K562 (cell line): ENCODE results near the gene MTG2. TPM values are rescaled to one million over a fixed set of nuclear protein-coding genes. Genes with fewer than 3 reads are reported as not detected.
A peak's percentile ranks its signal among the peaks of the same experiment; 100 is the strongest.

ENCODE experiments used
- BRCA1 ChIP-seq, 2 experiments: fragments of 450-650 bp in 1 of 2; sonication (generic) in 1 of 2; formaldehyde crosslinking in 1 of 2; IDR thresholded peaks; 2 replicates each; pipeline versions ENCODE4 v1.5.0 to v1.6.1; 2017 to 2020; ENCODE audit warnings: mild to moderate bottlenecking in 1 of 2, missing genetic modification reagents in 1 of 2
- BRF1 ChIP-seq: IDR thresholded peaks from 3 replicates; pipeline ENCODE4 v1.6.1; 2011; ENCODE audit warnings: borderline replicate concordance, mild to moderate bottlenecking; ENCODE audit not compliant: insufficient read length; ENCODE audit errors: extremely low read depth
- CTBP1 ChIP-seq: fragments of 450-650 bp; IDR thresholded peaks from 2 replicates; pipeline ENCODE4 v1.6.1; 2016; ENCODE audit warnings: borderline replicate concordance
- DACH1 ChIP-seq: fragments of 450-650 bp; IDR thresholded peaks from 2 replicates; pipeline ENCODE4 v1.6.1; 2018; ENCODE audit not compliant: partially characterized antibody
- ERF ChIP-seq: fragments of 450-650 bp; formaldehyde crosslinking; IDR thresholded peaks from 2 replicates; pipeline ENCODE4 v1.4.0; 2020; ENCODE audit warnings: mild to moderate bottlenecking, mixed read lengths
- GTF2A2 ChIP-seq: IDR thresholded peaks from 2 replicates; pipeline ENCODE4 v1.6.1; 2016; ENCODE audit warnings: mild to moderate bottlenecking, missing genetic modification characterization, missing compliant biosample characterization
- IRF2 ChIP-seq: sonication (generic); formaldehyde crosslinking; IDR thresholded peaks from 2 replicates; pipeline ENCODE4 v1.8.1; 2022; ENCODE audit warnings: mild to moderate bottlenecking, missing genetic modification reagents
- JUN ChIP-seq, 2 experiments: sonication (generic) in 1 of 2; formaldehyde crosslinking in 1 of 2; IDR thresholded peaks; 2 replicates each; pipeline versions ENCODE4 v1.6.1 to v1.8.0; 2012 to 2022; ENCODE audit warnings: borderline replicate concordance in 2 of 2, mild to moderate bottlenecking in 2 of 2, improper control_type of control experiment in 1 of 2, low read depth in 1 of 2, low read length in 1 of 2, missing genetic modification reagents in 1 of 2
- MTA3 ChIP-seq: fragments of 450-650 bp; formaldehyde crosslinking; IDR thresholded peaks from 2 replicates; pipeline ENCODE4 v1.6.1; 2017; ENCODE audit warnings: mild to moderate bottlenecking, borderline replicate concordance
- OTX1 ChIP-seq: fragments of 450-650 bp; formaldehyde crosslinking; IDR thresholded peaks from 2 replicates; pipeline ENCODE4 v1.4.0; 2022; ENCODE audit warnings: mild to moderate bottlenecking
- RUNX1 ChIP-seq: sonication (generic); IDR thresholded peaks from 2 replicates; pipeline ENCODE4 v1.6.1; 2016; ENCODE audit warnings: antibody characterized with exemption, low read depth
- SMARCC2 ChIP-seq: fragments of 450-650 bp; IDR thresholded peaks from 2 replicates; pipeline ENCODE4 v1.6.1; 2017; ENCODE audit warnings: antibody characterized with exemption, moderate library complexity, mild to moderate bottlenecking, low read depth
- SRSF3 ChIP-seq: fragments of 200-400 bp; formaldehyde crosslinking; IDR thresholded peaks from 2 replicates; pipeline ENCODE4 v1.6.1; 2016; ENCODE audit warnings: mild to moderate bottlenecking, low read length, moderate library complexity; ENCODE audit not compliant: insufficient read depth
- STAT5B ChIP-seq: fragments of 250-450 bp; sonication (Bioruptor Pico); IDR thresholded peaks from 2 replicates; pipeline ENCODE4 v1.8.0; 2021; ENCODE audit warnings: mild to moderate bottlenecking, inconsistent platforms
- polyA plus RNA-seq, 8 experiments: library from polyadenylated mRNA; depleted of rRNA in 4 of 8; stranded (reverse) in 5 of 8; unstranded in 3 of 8; fragments of >200 nt; fragmentation: Nextera tagmentation in 2 of 8; fragmentation: Illumina TruSeq in 1 of 8; extraction: Ambion mirVana in 2 of 8; extraction: Trizol in 1 of 8; gene quantifications; 2 replicates each; pipeline versions ENCODE4 v1.2.1 to v1.2.3, GENCODE V29; 2011 to 2014; ENCODE audit warnings: inconsistent platforms in 1 of 8, missing spikeins in 1 of 8
- total RNA-seq, 7 experiments: library from RNA; depleted of rRNA in 6 of 7; stranded (reverse); fragments of >200 nt in 6 of 7; fragmentation: Illumina TruSeq in 2 of 7; extraction: Trizol in 2 of 7; gene quantifications; 2 replicates each; pipeline versions ENCODE4 v1.2.1 to v1.2.3, GENCODE V29; 2011 to 2021; ENCODE audit warnings: low replicate concordance in 1 of 7
- TF ChIP-seq, protein P1 (sequence below): sonication (generic); formaldehyde crosslinking; IDR thresholded peaks from 2 replicates; pipeline ENCODE4 v1.8.0; 2023; ENCODE audit warnings: missing genetic modification reagents, mild to moderate bottlenecking, borderline replicate concordance
- TF ChIP-seq, protein P2 (sequence below): fragments of 450-650 bp; IDR thresholded peaks from 2 replicates; pipeline ENCODE4 v1.6.1; 2014; ENCODE audit warnings: low read depth, mild to moderate bottlenecking, moderate library complexity, borderline replicate concordance
- TF ChIP-seq, protein P3 (sequence below): sonication (generic); formaldehyde crosslinking; IDR thresholded peaks from 2 replicates; pipeline ENCODE4 v1.8.1; 2023; ENCODE audit warnings: mild to moderate bottlenecking, missing genetic modification reagents

The MTG2 gene
- total and polyA plus RNA-seq, 9 of the 15 experiments (the other 6 are each of a cell fraction or from before 2014, with no cell fraction given) = 8.7 to 67.5 (median 44.5) TPM

DNA sequence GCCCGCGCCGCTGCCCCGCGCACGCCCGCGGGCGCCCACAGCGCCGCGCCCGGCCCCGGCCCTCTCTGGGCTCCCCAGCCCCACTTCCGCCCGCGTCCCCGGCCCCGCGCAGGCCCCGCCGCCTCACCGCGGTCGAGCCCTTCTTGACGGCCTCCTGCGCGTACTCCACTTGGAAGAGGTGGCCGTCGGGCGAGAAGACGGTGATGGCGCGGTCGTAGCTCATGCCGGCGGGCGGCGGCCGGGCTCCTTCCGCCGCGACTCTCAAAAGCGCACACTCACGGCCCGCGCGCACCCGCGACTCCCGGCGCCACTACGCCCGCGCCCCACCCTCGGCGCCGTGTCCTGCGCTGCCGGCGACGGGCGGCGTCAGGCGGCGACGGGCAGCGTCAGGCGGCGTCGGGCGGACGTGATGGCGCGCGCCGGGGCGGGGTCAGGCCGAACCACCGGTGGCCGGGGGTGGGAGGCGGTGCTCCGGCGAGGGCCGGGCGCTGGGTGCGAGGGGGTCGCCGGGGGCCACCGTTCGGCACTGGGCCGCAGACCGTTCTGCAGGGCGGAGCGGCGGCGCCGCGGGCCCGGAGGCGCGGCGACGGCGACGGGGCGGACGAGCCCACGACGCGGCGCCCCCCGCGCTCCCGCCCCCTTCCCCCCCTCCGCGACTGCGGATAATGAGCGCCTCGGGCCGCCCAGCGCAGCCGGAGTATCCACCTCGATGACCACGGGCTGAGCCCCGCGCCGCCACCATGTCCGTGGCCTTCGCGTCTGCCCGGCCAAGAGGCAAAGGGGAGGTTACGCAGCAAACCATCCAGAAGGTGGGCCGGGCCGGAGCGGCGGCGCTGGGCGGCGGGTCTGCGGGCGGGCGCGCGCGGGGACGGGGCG is 39.5 kb upstream of the MTG2 start, which contains the start of the genes PSMA7 and SS18L1 (continued):
- TF ChIP-seq, protein P1, sequence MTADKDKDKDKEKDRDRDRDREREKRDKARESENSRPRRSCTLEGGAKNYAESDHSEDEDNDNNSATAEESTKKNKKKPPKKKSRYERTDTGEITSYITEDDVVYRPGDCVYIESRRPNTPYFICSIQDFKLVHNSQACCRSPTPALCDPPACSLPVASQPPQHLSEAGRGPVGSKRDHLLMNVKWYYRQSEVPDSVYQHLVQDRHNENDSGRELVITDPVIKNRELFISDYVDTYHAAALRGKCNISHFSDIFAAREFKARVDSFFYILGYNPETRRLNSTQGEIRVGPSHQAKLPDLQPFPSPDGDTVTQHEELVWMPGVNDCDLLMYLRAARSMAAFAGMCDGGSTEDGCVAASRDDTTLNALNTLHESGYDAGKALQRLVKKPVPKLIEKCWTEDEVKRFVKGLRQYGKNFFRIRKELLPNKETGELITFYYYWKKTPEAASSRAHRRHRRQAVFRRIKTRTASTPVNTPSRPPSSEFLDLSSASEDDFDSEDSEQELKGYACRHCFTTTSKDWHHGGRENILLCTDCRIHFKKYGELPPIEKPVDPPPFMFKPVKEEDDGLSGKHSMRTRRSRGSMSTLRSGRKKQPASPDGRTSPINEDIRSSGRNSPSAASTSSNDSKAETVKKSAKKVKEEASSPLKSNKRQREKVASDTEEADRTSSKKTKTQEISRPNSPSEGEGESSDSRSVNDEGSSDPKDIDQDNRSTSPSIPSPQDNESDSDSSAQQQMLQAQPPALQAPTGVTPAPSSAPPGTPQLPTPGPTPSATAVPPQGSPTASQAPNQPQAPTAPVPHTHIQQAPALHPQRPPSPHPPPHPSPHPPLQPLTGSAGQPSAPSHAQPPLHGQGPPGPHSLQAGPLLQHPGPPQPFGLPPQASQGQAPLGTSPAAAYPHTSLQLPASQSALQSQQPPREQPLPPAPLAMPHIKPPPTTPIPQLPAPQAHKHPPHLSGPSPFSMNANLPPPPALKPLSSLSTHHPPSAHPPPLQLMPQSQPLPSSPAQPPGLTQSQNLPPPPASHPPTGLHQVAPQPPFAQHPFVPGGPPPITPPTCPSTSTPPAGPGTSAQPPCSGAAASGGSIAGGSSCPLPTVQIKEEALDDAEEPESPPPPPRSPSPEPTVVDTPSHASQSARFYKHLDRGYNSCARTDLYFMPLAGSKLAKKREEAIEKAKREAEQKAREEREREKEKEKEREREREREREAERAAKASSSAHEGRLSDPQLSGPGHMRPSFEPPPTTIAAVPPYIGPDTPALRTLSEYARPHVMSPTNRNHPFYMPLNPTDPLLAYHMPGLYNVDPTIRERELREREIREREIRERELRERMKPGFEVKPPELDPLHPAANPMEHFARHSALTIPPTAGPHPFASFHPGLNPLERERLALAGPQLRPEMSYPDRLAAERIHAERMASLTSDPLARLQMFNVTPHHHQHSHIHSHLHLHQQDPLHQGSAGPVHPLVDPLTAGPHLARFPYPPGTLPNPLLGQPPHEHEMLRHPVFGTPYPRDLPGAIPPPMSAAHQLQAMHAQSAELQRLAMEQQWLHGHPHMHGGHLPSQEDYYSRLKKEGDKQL (CRISPR knock-in tag) = no peak
- TF ChIP-seq DACH1 (no peak), SMARCC2 (no peak), IRF2 (CRISPR knock-in tag) (no peak), CTBP1 (peak; percentile 99), ERF (CRISPR knock-in tag) (no peak), RUNX1 (no peak), MTA3 (peak; percentile 57; the same call in 1 of the 2 replicates), BRF1 (no peak), JUN (IDR thresholded peaks at IDR 0.05; ENCODE audit: borderline replicate concordance, low read depth, low read length) (no peak; the same call in 1 of the 2 replicates), JUN (CRISPR knock-in tag; IDR thresholded peaks at IDR 0.05; ENCODE audit: borderline replicate concordance) (no peak), GTF2A2 (tag) (no peak), STAT5B (no peak), BRCA1 (IDR thresholded peaks at IDR 0.05) (no peak), BRCA1 (CRISPR knock-in tag; IDR thresholded peaks at IDR 0.05) (no peak), SRSF3 (no peak), OTX1 (CRISPR knock-in tag) (no peak)
- TF ChIP-seq, protein P2, sequence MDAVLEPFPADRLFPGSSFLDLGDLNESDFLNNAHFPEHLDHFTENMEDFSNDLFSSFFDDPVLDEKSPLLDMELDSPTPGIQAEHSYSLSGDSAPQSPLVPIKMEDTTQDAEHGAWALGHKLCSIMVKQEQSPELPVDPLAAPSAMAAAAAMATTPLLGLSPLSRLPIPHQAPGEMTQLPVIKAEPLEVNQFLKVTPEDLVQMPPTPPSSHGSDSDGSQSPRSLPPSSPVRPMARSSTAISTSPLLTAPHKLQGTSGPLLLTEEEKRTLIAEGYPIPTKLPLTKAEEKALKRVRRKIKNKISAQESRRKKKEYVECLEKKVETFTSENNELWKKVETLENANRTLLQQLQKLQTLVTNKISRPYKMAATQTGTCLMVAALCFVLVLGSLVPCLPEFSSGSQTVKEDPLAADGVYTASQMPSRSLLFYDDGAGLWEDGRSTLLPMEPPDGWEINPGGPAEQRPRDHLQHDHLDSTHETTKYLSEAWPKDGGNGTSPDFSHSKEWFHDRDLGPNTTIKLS = no peak
- TF ChIP-seq, protein P3, sequence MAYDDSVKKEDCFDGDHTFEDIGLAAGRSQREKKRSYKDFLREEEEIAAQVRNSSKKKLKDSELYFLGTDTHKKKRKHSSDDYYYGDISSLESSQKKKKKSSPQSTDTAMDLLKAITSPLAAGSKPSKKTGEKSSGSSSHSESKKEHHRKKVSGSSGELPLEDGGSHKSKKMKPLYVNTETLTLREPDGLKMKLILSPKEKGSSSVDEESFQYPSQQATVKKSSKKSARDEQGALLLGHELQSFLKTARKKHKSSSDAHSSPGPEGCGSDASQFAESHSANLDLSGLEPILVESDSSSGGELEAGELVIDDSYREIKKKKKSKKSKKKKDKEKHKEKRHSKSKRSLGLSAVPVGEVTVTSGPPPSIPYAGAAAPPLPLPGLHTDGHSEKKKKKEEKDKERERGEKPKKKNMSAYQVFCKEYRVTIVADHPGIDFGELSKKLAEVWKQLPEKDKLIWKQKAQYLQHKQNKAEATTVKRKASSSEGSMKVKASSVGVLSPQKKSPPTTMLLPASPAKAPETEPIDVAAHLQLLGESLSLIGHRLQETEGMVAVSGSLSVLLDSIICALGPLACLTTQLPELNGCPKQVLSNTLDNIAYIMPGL (CRISPR knock-in tag) = no peak
